Nephron progenitor cell (in vitro differentiated cells): Measurements from ENCODE around the gene ADRA2A.

Experiments used
- DNase-seq: peaks from one replicate; pipeline ENCODE4 v3.0.0; 2021
- H3K27ac Mint-ChIP-seq: 2 replicates; pipeline ENCODE4 v1.8.0; 2021; ENCODE audit warnings: mild to moderate bottlenecking, moderate library complexity, mixed read lengths
- H3K27me3 Mint-ChIP-seq: 2 replicates; pipeline ENCODE4 v1.8.0; 2021; ENCODE audit warnings: mild to moderate bottlenecking, low read depth, mixed read lengths; ENCODE audit not compliant: poor library complexity
- H3K36me3 Mint-ChIP-seq: 2 replicates; pipeline ENCODE4 v1.8.0; 2021; ENCODE audit warnings: low read depth, mixed read lengths
- H3K4me1 Mint-ChIP-seq: 2 replicates; pipeline ENCODE4 v1.8.0; 2021; ENCODE audit warnings: mixed read lengths
- H3K4me3 Mint-ChIP-seq: 2 replicates; pipeline ENCODE4 v1.8.0; 2021; ENCODE audit warnings: mild to moderate bottlenecking, moderate library complexity, mixed read lengths
- H3K9me3 Mint-ChIP-seq: 2 replicates; pipeline ENCODE4 v1.8.0; 2021; ENCODE audit warnings: mild to moderate bottlenecking, moderate library complexity, mixed read lengths
- TF ChIP-seq, protein P1 (sequence below): fragments of 200-600 bp; sonication (generic); IDR thresholded peaks from 2 replicates; pipeline ENCODE4 v1.5.0; 2021; ENCODE audit warnings: antibody characterized with exemption

Gene ADRA2A

DNA sequence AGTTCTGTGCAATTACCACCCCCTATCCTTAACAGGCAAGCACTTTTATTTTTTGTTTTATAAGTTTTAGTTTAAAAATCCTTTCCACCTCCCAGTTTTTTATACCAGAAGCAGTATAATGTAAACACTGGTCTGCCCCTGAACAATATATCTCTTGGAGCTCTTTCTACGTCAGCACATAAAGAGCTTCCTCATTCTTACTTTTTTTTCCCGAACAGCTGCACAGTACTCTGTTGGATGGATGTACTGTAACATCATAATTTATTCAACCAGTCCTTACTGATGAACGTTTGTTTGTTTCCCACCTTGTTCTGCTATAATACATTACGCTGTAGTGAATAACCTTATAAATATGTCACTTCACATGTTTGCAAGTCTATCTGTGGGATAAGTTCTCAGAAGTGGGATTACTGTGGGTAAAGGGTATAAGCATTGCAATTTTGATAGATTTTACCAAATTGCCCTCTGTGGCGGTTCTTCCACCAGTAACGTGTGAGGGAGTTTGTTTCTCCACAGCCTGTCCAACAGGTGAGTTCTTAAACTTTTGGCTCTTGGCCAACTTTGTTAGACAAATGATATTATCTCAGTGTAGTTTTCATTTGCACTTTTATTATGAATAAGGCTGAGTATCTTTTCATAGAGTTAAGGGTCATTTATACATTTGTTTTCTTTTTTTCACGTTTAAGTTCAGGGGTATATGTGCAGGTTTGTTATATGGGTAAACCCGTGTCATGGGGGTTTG is 32.8 kb downstream of the ADRA2A start:
- DNase-seq: no peak
- no peaks in the 10 kb centered on the region for H3K36me3 Mint-ChIP-seq
- no peak overlapping the region for H3K4me3 Mint-ChIP-seq
- no peaks in the 10 kb centered on the region for H3K9me3 Mint-ChIP-seq
- H3K27me3 Mint-ChIP-seq: peaks cover 18% of the 10 kb centered on the region
- no peaks in the 10 kb centered on the region for H3K4me1 Mint-ChIP-seq
- H3K27ac Mint-ChIP-seq: no peak overlapping the region
- TF ChIP-seq, protein P1, sequence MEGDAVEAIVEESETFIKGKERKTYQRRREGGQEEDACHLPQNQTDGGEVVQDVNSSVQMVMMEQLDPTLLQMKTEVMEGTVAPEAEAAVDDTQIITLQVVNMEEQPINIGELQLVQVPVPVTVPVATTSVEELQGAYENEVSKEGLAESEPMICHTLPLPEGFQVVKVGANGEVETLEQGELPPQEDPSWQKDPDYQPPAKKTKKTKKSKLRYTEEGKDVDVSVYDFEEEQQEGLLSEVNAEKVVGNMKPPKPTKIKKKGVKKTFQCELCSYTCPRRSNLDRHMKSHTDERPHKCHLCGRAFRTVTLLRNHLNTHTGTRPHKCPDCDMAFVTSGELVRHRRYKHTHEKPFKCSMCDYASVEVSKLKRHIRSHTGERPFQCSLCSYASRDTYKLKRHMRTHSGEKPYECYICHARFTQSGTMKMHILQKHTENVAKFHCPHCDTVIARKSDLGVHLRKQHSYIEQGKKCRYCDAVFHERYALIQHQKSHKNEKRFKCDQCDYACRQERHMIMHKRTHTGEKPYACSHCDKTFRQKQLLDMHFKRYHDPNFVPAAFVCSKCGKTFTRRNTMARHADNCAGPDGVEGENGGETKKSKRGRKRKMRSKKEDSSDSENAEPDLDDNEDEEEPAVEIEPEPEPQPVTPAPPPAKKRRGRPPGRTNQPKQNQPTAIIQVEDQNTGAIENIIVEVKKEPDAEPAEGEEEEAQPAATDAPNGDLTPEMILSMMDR: no peak

GRCh38 chr10:111110771-111111170 is 33.9 kb downstream of the ADRA2A start:
- Mint-ChIP-seq H3K36me3 (no peaks in the 10 kb centered on the region), H3K4me1 (no peaks in the 10 kb centered on the region), H3K9me3 (no peaks in the 10 kb centered on the region), H3K27me3 (peaks cover 20% of the 10 kb centered on the region), H3K27ac (no peak overlapping the region), H3K4me3 (no peak overlapping the region)
- DNase-seq: no peak
- TF ChIP-seq, protein P1: no peak

DNA sequence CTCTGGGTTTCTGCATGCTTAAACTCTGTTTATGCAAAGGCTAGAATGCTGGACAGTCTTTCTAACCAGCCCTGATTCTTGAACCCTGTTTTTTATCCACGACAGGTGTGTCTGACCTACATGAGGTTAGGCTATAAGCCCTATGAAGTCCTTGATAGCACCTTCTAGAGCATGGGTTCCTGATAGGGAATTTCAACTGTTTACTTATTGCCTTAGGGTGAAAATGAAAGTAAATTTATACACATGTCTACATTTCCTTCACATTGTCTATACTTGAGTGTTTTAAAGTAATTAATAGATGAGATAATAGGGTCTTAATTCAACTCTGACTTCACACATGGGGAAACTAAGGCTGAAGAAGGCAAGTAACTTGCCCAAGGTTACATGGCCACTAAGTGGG is 35.5 kb downstream of the ADRA2A start:
- Mint-ChIP-seq H3K4me3 (no peak overlapping the region), H3K27ac (no peak overlapping the region), H3K27me3 (peaks cover 23% of the 10 kb centered on the region), H3K4me1 (no peaks in the 10 kb centered on the region), H3K36me3 (no peaks in the 10 kb centered on the region), H3K9me3 (no peaks in the 10 kb centered on the region)
- TF ChIP-seq, protein P1: no peak
- DNase-seq: no peak

GRCh38 chr10:111113238-111113960 is 36.6 kb downstream of the ADRA2A start:
- Mint-ChIP-seq H3K27me3 (peaks cover 25% of the 10 kb centered on the region), H3K9me3 (no peaks in the 10 kb centered on the region), H3K4me3 (no peak overlapping the region), H3K4me1 (no peaks in the 10 kb centered on the region), H3K27ac (no peak overlapping the region), H3K36me3 (no peaks in the 10 kb centered on the region)
- DNase-seq: no peak
- TF ChIP-seq, protein P1: no peak

DNA sequence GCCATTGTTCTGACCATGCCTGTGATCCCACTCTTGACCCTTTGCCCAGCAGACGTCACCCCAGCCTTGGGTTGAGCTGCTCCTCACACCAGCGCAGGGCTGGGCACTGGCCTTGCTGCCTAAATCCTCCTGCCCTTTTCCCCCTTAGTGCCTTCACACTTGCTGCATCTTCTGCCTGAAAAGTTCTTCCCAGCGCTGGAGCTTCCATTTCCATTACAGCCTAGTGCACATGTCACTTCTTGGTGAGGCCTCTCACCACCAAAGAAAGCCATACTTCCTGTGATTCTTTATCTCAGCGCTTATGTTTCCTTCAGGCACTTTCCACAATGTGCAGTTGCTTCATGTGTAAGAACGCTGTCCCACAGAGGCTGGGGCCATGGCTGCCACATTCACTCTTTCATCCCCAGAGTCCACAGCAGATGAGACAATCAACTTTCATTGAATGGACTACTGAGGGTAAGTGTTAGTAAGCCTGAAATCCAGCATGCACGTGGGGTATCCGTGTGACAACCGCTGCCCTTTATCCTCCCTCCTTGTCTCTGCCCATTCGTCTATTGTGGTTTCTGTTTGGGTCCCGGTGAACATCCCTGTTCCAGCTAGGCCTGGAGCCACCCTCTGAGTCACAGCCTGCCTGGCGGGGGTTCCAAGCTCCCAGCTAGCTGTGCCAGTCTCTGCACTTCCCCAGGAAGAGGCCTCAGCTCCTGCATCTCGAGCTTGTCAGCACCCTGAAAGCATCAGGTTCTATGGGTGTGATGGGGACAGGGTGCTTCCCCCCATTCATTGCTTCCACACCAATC is 37.3 kb downstream of the ADRA2A start:
- no peak for DNase-seq
- TF ChIP-seq, protein P1: no peak
- no peaks in the 10 kb centered on the region for H3K4me1 Mint-ChIP-seq
- H3K27me3 Mint-ChIP-seq: peaks cover 26% of the 10 kb centered on the region
- no peak overlapping the region for H3K4me3 Mint-ChIP-seq
- H3K27ac Mint-ChIP-seq: no peak overlapping the region
- H3K9me3 Mint-ChIP-seq: no peaks in the 10 kb centered on the region
- H3K36me3 Mint-ChIP-seq: no peaks in the 10 kb centered on the region
